GM12872 (cell line): ENCODE data around the gene IL2RA.
A peak's percentile ranks its signal among the peaks of the same experiment; 100 is the strongest.

Source experiments
- CTCF ChIP-seq: IDR thresholded peaks from 3 replicates; pipeline ENCODE4 v1.5.1; 2011; ENCODE audit warnings: low read depth, mild to moderate bottlenecking, low read length, moderate library complexity; ENCODE audit not compliant: insufficient read depth

Gene IL2RA

DNA sequence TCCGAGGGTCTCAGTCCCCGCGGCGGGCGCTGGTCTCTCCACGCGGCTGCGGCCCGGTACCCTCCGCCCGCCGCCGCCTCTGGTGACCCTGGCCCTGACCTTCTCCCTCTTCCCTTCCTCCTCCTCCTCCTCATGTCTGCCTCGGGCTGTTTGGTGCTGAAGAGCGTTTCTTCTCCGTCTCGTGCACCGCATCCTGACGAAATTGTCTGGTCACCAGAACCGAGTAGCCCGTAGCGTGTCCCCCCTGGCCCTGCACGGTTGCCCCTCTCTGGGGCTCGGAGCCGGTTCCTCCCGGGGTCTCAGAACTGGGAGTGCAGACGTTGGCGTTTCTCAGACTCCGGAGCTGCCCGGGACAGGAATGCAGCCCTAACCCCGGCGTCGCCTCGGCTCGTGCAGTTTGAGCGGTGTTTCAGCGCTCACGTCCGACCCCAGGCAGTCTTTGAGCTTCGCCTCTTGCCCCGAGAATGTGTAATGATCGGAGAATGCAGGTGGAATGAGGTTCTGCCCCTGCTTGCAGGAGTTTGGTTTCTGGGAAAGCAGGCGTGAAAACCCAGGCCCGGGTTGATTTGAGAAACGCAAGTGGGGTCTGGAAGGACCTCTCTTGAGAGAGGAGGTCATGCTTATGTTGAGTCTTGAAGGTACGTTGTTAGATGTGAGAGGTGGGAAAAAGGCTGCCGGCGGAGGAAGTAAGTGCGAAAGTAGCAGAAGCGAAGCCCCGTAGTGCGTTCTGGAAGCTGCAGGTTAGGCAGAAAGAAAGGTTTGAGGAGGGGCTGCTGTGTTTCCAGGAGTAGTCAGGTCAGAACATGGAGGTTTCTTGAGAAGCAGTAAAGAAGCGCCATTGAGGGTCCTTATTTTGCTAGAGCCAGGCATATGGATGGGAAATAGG is 27.4 kb upstream of the IL2RA start:
- no peak for TF ChIP-seq CTCF

- TF ChIP-seq CTCF, result peak; percentile 100
These were observed 26.7 kb upstream of the IL2RA start, which contains the start of gene RBM17 for GRCh38 chr10:6088721-6089333. TSS of gene RBM17 (plus strand) at chr10:6089034. CDS start at chr10:6097066, 8,032 bp downstream.

DNA sequence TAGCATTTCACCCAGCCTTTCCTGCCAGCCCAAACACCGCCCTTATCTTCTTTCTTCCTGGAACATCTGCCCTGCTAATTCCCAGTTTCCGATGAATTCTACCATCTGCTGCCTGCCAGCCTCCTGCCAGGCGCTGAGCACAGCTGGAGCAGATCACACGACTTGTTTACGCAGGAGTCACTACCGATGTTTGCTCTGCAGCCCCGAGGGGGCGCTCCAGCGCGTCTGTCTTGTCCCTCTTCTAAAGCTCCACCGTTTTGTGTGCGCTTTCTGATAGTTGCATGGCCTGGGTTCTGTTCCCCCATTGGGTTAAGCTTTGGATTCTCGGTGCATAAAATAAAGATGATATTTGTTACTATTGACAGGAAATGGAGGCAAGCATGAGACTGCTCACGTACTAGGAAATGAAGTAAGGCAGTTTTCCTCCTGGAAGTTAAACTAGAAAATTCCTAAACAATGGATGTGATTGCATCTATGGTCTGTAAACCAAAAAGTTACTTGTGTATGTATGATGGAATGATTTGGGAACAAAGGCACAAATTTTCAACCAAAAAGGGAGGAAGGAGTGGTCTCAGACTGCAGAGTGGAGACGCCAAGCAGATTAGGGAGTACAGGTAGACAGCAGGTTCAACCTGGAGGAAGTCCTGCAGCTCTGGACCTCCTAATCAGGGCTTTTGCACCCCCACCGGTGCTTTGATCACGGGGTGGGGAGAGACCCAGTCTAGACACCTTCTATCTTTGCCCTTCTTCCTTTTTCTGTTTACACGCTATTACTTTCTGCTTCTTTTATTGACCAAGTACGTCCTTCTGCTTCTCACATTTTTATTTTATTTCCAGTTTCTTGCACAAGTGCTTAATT is 24.4 kb upstream of the IL2RA start:
- peak; percentile 96 for TF ChIP-seq CTCF

GRCh38 chr10:6083523-6084475 is 21.6 kb upstream of the IL2RA start:
- no peak for TF ChIP-seq CTCF

DNA sequence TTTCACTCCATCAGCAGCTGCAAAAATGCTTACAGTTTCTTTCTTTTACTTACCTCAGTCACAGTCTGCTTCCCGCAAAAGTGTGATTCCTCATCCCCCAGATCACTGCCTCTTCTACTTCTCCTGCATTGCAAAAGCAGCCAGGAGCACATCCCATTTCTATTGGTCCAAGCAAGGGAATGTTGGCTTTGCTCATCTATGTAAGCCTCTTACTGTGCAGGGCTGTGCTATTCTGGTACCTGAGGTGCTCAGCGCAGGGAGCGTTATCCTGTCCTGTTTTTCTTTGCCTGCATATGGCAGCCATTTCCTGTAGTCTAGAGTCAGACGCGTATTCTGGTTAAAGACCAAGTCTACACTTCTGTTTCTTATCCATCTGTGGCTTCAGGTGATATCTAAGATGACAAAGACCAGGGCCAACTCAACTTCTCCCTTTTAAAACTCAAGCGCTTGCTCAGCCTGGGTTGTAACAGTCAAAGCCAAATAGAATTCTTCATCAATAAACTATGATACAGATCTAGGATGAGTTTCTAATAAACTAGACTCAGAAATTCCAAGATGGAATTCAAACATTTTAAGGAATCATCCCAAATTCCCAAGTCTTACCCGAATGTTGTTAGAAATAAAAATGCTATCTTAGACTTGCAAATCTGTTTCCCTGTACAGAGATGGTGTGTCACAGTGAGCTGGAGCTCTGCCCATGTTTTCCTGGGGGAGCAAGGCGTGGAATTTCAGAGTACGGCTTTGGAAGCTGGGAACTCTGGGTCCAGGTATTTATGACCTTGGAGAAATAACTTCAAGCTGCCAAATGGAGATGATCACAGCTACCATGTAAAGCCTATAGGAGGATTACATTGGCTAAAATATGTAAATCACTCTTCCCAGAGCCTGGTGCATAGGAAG is 20.6 kb upstream of the IL2RA start:
- TF ChIP-seq CTCF, result no peak

DNA sequence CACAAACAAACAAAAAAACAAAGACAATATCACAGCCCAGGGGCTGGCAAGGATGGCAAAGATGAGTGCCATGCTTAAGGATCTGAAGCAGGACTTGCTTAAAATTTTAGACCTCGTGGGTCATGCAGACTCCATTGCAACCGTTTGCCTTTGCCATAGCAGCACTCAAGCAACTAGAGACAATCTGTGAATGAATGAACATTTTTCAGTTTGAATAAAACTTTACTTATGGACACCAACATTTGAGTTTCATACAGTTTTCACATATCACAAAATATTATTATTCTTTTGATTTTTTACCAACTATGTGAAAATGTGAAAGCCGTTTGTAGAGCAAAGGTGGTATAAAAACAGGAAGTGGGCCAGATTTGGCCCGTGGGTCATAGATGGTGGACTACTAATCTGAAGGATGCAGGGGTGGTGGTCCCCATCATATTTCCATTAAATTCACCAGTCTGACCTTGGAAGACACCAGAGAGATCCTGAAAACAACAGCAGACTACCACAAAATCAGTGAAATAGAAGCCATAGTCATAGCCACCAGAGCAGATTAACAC is 18.3 kb upstream of the IL2RA start:
- no peak for TF ChIP-seq CTCF
